ENCODE measurements around the gene PPP1R9B. TPM values are rescaled to one million over a fixed set of nuclear protein-coding genes. Genes with fewer than 3 reads are reported as not detected.

Gene PPP1R9B
- total RNA-seq, 1 donor from 2014 or later, result 103 TPM

GRCh38 chr17:50191359-50192143 is 41.1 kb upstream of the PPP1R9B start:
- H3K27ac ChIP-seq, result no peak overlapping the region
- TF ChIP-seq CTCF (IDR thresholded peaks at IDR 0.05), result no peak
- intact Hi-C loops (cut with DNase I), result no loop called here
- no peak for DNase-seq
- no peaks in the 10 kb centered on the region for H3K27me3 ChIP-seq
- H3K4me1 ChIP-seq, result no peaks in the 10 kb centered on the region
- H3K36me3 ChIP-seq, result peaks cover 76% of the 10 kb centered on the region
- no peak for ATAC-seq
- H3K4me3 ChIP-seq, result no peak overlapping the region
- H3K9me3 ChIP-seq, result no peaks in the 10 kb centered on the region

GRCh38 chr17:50190603-50191358 is 40.3 kb upstream of the PPP1R9B start:
- no peak overlapping the region for H3K4me3 ChIP-seq
- intact Hi-C loops (cut with DNase I), result no loop called here
- H3K36me3 ChIP-seq, result peaks cover 74% of the 10 kb centered on the region
- no peaks in the 10 kb centered on the region for H3K4me1 ChIP-seq
- no peaks in the 10 kb centered on the region for H3K27me3 ChIP-seq
- no peak overlapping the region for H3K27ac ChIP-seq
- DNase-seq (no peak), ATAC-seq (no peak)
- no peak for TF ChIP-seq CTCF (IDR thresholded peaks at IDR 0.05)
- H3K9me3 ChIP-seq, result no peaks in the 10 kb centered on the region

GRCh38 chr17:50190293-50190602 is 39.8 kb upstream of the PPP1R9B start:
- H3K27ac ChIP-seq, result no peak overlapping the region
- H3K4me1 ChIP-seq, result no peaks in the 10 kb centered on the region
- DNase-seq, result no peak
- intact Hi-C loops (cut with DNase I), result no loop called here
- no peak for ATAC-seq
- H3K27me3 ChIP-seq, result no peaks in the 10 kb centered on the region
- no peak for TF ChIP-seq CTCF (IDR thresholded peaks at IDR 0.05)
- H3K36me3 ChIP-seq, result peaks cover 73% of the 10 kb centered on the region
- H3K9me3 ChIP-seq, result no peaks in the 10 kb centered on the region
- H3K4me3 ChIP-seq, result no peak overlapping the region

GRCh38 chr17:50189550-50190292 is 39.2 kb upstream of the PPP1R9B start:
- Histone ChIP-seq H3K36me3 (peaks cover 68% of the 10 kb centered on the region), H3K9me3 (no peaks in the 10 kb centered on the region), H3K27me3 (no peaks in the 10 kb centered on the region), H3K27ac (no peak overlapping the region), H3K4me3 (no peak overlapping the region), H3K4me1 (peaks cover 2% of the 10 kb centered on the region)
- intact Hi-C loops (cut with DNase I), result no loop called here
- ATAC-seq (no peak), DNase-seq (no peak)
- no peak for TF ChIP-seq CTCF (IDR thresholded peaks at IDR 0.05)

GRCh38 chr17:50188921-50189549 is 38.6 kb upstream of the PPP1R9B start:
- intact Hi-C loops (cut with DNase I), result no loop called here
- Histone ChIP-seq H3K4me1 (peaks cover 6% of the 10 kb centered on the region), H3K36me3 (peaks cover 62% of the 10 kb centered on the region), H3K27me3 (no peaks in the 10 kb centered on the region), H3K4me3 (no peak overlapping the region), H3K9me3 (no peaks in the 10 kb centered on the region), H3K27ac (no peak overlapping the region)
- no peak for TF ChIP-seq CTCF (IDR thresholded peaks at IDR 0.05)
- DNase-seq (no peak), ATAC-seq (no peak)

Data from upper lobe of right lung (tissue), 1 donor.